NCI-H446 treated with DMSO at 0.1 percent for 48 hours (cell line): ENCODE measurements around the gene AICDA.
"Not testable (repeated sequence)": the region's sequence is repeated elsewhere in the genome, so short reads cannot be mapped to it uniquely, and the experiment has no call there.

Source experiments
- DNase-seq: peaks from one replicate; lab custom pipeline; 2025; lab: John Stamatoyannopoulos, UW

The AICDA gene

GRCh38 chr12:8612629-8613028, at the start of gene AICDA:
Gene AICDA, minus strand, starts transcription at chr12:8612859. Its CDS starts 92 bp downstream, at chr12:8612767.
- DNase-seq: no peak

GRCh38 chr12:8661751-8662150, 49.1 kb upstream of the AICDA start:
- DNase-seq: no peak

GRCh38 chr12:8661016-8661415, 48.4 kb upstream of the AICDA start:
- no peak for DNase-seq

GRCh38 chr12:8658346-8658745, 45.7 kb upstream of the AICDA start:
- no peak for DNase-seq

GRCh38 chr12:8655421-8655820, 42.8 kb upstream of the AICDA start:
- DNase-seq: no peak

GRCh38 chr12:8648576-8649205, 36.0 kb upstream of the AICDA start:
- DNase-seq: no peak

- no peak for DNase-seq
Observed at GRCh38 chr12:8647968-8648367, 35.3 kb upstream of the AICDA start.

- DNase-seq: no peak
Observed at GRCh38 chr12:8644345-8645248, 31.9 kb upstream of the AICDA start.

- DNase-seq: no peak
Observed at GRCh38 chr12:8642775-8643174, 30.1 kb upstream of the AICDA start.

- DNase-seq: no peak
Observed at GRCh38 chr12:8639936-8640335, 27.3 kb upstream of the AICDA start.

- no peak for DNase-seq
Observed at GRCh38 chr12:8638951-8639350, 26.3 kb upstream of the AICDA start.

GRCh38 chr12:8637666-8638065, 25.0 kb upstream of the AICDA start:
- DNase-seq: no peak

- DNase-seq: no peak
Observed at GRCh38 chr12:8637244-8637643, 24.6 kb upstream of the AICDA start.

GRCh38 chr12:8636581-8636980, 23.9 kb upstream of the AICDA start:
- DNase-seq: no peak

GRCh38 chr12:8636007-8636346, 23.3 kb upstream of the AICDA start:
- not testable (repeated sequence) for DNase-seq

GRCh38 chr12:8635342-8636006, 22.8 kb upstream of the AICDA start:
- not testable (repeated sequence) for DNase-seq

- no peak for DNase-seq
Observed at GRCh38 chr12:8630131-8630530, 17.5 kb upstream of the AICDA start.

GRCh38 chr12:8629486-8630033, 16.9 kb upstream of the AICDA start:
- no peak for DNase-seq

GRCh38 chr12:8628731-8629130, 16.1 kb upstream of the AICDA start:
- DNase-seq: no peak

GRCh38 chr12:8624750-8625149, 12.1 kb upstream of the AICDA start:
- not testable (repeated sequence) for DNase-seq

- no peak for DNase-seq
Observed at GRCh38 chr12:8622646-8623045, 10.0 kb upstream of the AICDA start.

GRCh38 chr12:8615206-8615605, 2.5 kb upstream of the AICDA start:
- no peak for DNase-seq

GRCh38 chr12:8613881-8614280, 1.2 kb upstream of the AICDA start:
- not testable (repeated sequence) for DNase-seq
